Neutrophil (primary cell): Measurements from ENCODE around the gene DNAJC17.

ENCODE experiments used
- H3K27ac ChIP-seq: fragments of 200-600 bp; sonication (generic); 2 replicates; pipeline ENCODE4 v1.5.1; 2016; ENCODE audit warnings: mild to moderate bottlenecking, moderate library complexity
- H3K27me3 ChIP-seq: fragments of 200-600 bp; sonication (generic); 2 replicates; pipeline ENCODE4 v1.6.0; 2016; ENCODE audit warnings: mild to moderate bottlenecking
- H3K36me3 ChIP-seq: fragments of 200-600 bp; sonication (generic); 2 replicates; pipeline ENCODE4 v1.5.1; 2017
- H3K4me1 ChIP-seq, 2 experiments: fragments of 200-600 bp in 1 of 2; sonication (generic) in 1 of 2; 1 replicate in 1 of 2; 2 replicates in 1 of 2; pipeline versions ENCODE4 v1.5.1 to v1.6.1; 2013 to 2016; ENCODE audit warnings: low read depth in 1 of 2, low read length in 1 of 2, mild to moderate bottlenecking in 1 of 2, moderate library complexity in 1 of 2; ENCODE audit not compliant: control insufficient read depth in 1 of 2, insufficient read depth in 1 of 2
- H3K4me3 ChIP-seq, 2 experiments: fragments of 200-600 bp in 1 of 2; sonication (generic) in 1 of 2; 1 replicate in 1 of 2; 2 replicates in 1 of 2; pipeline ENCODE4 v1.5.1; 2013 to 2016; ENCODE audit warnings: low read depth in 1 of 2, low read length in 1 of 2, mild to moderate bottlenecking in 1 of 2, moderate library complexity in 1 of 2
- H3K9me3 ChIP-seq: fragments of 200-600 bp; sonication (generic); 2 replicates; pipeline ENCODE4 v1.5.1; 2016
- CTCF ChIP-seq: fragments of 200-600 bp; sonication (generic); IDR thresholded peaks from 2 replicates; pipeline ENCODE4 v1.5.1; 2016; ENCODE audit warnings: antibody characterized with exemption

DNAJC17 gene

GRCh38 chr15:40793216-40793989 lies 13.9 kb downstream of the DNAJC17 start:
- no peak for TF ChIP-seq CTCF
- Histone ChIP-seq H3K27ac (no peak overlapping the region), H3K4me1 (peaks cover 15 to 17% of the 10 kb centered on the region in 2 experiments)

GRCh38 chr15:40792394-40792793 lies 14.9 kb downstream of the DNAJC17 start:
- H3K4me3 ChIP-seq, result no peak overlapping the region
- no peak for TF ChIP-seq CTCF
- H3K27ac ChIP-seq, result no peak overlapping the region
- H3K27me3 ChIP-seq, result no peaks in the 10 kb centered on the region
- no peaks in the 10 kb centered on the region for H3K9me3 ChIP-seq
- no peaks in the 10 kb centered on the region for H3K36me3 ChIP-seq
- H3K4me1 ChIP-seq, result peaks cover 22 to 25% of the 10 kb centered on the region in 2 experiments

More at GRCh38 chr15:40793216-40793989, 13.9 kb downstream of the DNAJC17 start:
- no peaks in the 10 kb centered on the region for H3K36me3 ChIP-seq
- no peaks in the 10 kb centered on the region for H3K9me3 ChIP-seq
- no peaks in the 10 kb centered on the region for H3K27me3 ChIP-seq
- H3K4me3 ChIP-seq, result no peak overlapping the region

GRCh38 chr15:40790718-40791117 lies 16.6 kb downstream of the DNAJC17 start:
- no peak overlapping the region for H3K27ac ChIP-seq
- H3K4me3 ChIP-seq, result no peak overlapping the region
- TF ChIP-seq CTCF, result no peak
- H3K9me3 ChIP-seq, result no peaks in the 10 kb centered on the region
- H3K27me3 ChIP-seq, result no peaks in the 10 kb centered on the region
- H3K36me3 ChIP-seq, result no peaks in the 10 kb centered on the region
- H3K4me1 ChIP-seq, result peaks cover 32 to 35% of the 10 kb centered on the region in 2 experiments

GRCh38 chr15:40789999-40790398 lies 17.3 kb downstream of the DNAJC17 start:
- Histone ChIP-seq H3K27ac (no peak overlapping the region), H3K9me3 (no peaks in the 10 kb centered on the region), H3K27me3 (no peaks in the 10 kb centered on the region), H3K4me1 (peaks cover 26 to 29% of the 10 kb centered on the region in 2 experiments), H3K4me3 (no peak overlapping the region), H3K36me3 (no peaks in the 10 kb centered on the region)
- TF ChIP-seq CTCF, result no peak

- H3K4me1 ChIP-seq, result peaks cover 25 to 28% of the 10 kb centered on the region in 2 experiments
- no peaks in the 10 kb centered on the region for H3K36me3 ChIP-seq
- H3K27me3 ChIP-seq, result no peaks in the 10 kb centered on the region
- no peak overlapping the region for H3K4me3 ChIP-seq
- no peak for TF ChIP-seq CTCF
- no peak overlapping the region for H3K27ac ChIP-seq
- no peaks in the 10 kb centered on the region for H3K9me3 ChIP-seq
Measured at GRCh38 chr15:40789119-40789518, 18.2 kb downstream of the DNAJC17 start.
